Hematopoietic multipotent progenitor cell treated with erythropoietin and hydrocortisone succinate and interleukin-3 and kit ligand, for 17 days (in vitro differentiated cells): Measurements from ENCODE around the gene RNF10.
"Not testable (repeated sequence)": the region's sequence is repeated elsewhere in the genome, so short reads cannot be mapped to it uniquely, and the experiment has no call there.

Source experiments
- DNase-seq: peaks from one replicate; pipeline ENCODE4 v3.0.0-alpha.2; 2015; ENCODE audit warnings: low spot score

Gene RNF10

DNA sequence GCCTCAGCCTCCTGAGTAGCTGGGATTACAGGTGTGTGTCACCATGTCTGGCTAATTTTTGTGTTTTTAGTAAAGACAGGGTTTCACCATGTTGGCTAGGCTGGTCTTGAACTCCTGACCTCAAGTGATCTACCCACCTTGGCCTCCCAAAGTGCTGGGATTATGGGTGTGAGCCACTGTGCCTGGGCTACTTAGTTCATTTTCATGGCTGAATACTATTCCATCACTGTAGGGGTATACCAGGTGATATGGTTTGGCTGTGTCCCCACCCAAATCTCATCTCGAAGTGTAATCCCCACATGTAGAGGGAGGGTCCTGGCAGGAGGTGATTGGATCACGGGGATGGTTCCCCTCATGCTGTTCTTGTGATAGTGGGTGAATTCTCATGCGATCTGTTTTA lies 83.0 kb downstream of the RNF10 start:
- DNase-seq: not testable (repeated sequence)

DNA sequence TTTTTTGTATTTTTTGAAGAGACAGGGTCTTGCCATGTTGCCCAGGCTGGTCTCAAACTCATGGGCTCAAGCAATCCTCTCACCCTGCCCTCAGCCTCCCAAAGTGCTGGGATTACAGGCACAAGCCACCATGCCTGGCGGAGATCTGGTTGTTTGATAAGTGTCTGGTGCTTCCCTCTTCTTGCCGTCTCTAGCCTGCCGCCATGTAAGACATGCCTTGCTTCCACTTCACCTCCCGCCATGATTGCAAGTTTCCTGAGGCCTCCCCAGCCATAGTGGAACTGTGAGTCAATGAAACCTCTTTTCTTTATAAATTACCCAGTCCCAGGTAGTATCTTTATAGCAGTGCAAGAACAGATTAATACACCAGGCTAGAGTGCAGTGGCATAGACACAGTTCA lies 83.6 kb downstream of the RNF10 start:
- DNase-seq: not testable (repeated sequence)

DNA sequence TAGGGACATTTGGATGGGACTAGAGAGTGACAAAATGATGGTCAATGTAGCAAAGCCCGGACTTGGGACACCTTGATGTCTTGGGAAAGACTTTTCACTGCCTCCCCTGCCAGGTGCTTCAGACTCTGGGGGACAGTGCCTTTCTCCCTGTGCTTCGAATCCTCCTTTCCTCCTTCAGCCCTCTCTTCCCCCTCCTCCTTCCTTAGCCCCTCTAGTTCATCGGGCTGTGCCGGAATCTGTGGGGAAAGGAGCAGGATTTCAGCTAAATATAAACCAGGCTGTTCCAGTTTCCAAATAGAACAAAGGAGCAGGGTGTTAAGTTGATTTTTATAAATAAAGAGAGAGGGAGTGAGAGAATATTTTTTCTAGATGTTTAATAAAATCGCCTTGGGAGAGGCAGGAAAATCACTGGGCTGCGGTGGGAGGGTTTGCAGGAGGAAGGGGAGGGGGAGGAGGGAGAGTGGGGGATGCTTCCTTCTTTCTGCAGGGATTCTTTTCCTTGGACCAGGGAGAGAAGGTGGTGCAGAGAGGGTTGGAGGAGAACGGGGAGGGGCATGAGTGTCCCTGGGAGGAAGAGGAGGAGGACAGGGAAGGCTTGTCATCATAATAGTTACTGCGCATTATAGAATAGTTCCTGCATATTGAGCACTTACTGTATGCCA lies 84.9 kb downstream of the RNF10 start:
- DNase-seq: no peak

DNA sequence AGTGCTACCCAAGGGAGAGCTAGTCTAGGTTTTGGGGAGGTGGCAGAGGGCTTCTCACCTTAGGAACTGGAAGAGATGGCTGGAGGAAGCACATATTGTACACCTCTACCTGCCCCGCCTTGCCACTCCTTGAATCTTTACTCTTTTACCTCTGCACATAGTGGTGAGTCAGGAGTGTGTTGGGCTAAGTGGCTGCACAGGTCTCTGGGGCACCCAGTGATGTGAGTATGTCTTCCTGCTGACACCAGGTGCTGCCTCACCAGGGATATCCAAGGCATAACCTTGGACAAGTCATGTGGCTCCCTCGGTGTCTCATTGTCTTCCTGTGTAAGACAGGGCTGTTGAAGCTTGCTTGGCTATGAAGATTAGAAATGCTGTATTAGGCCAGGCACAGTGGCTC lies 86.5 kb downstream of the RNF10 start:
- DNase-seq: no peak

DNA sequence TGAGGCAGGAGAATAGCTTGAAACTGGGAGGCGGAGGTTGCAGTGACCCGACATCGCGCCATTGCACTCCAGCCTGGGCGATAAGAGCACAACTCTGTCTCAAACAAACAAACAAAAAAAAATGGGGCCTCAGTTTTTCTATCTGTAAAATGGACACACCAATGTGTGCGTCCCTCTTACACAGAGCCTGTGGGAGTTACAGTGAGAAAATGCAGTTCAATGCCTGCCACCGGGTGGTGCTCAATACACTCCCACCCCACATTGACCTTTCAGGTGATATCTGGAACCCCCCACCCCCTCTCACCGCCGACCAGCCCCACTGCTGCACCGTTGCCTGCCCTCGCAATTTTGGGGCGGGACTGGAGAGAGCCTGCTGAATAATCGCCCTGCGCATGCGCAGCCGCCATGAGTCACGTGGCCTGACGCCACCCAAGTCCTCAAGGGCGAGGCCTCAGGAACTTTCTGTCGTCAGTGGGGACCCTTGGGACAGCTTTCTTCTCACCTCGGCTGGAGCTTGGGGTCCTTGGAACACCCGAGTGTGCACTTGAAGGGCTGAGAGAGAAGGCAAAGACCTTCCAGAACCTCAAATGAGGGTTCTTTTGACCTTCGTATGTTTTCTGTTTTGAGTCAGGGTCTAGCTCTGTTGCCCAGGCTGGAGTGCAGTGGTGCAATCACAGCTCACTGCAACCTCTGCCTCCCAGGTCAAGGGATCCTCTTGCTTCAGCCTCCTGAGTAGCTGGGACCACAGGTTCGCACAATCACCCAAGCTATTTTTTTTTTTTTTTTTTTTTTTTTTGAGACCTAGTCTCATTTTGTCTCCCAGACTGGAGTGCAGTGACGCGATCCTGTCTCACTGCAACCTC lies 91.6 kb downstream of the RNF10 start:
- no peak for DNase-seq
